Left kidney (tissue), 2 donors: ENCODE measurements around the gene TMEM229A. TPM values are rescaled to one million over a fixed set of nuclear protein-coding genes. Genes with fewer than 3 reads are reported as not detected.
"Not testable (repeated sequence)": the region's sequence is repeated elsewhere in the genome, so short reads cannot be mapped to it uniquely, and the experiment has no call there.

Experiments used
- DNase-seq: peaks from one replicate; pipeline ENCODE4 v3.0.0-alpha.2; 2013
- polyA plus RNA-seq: library from polyadenylated mRNA; unstranded; fragments of 120-200 nt; gene quantifications from one replicate; pipeline ENCODE4 v1.2.1, GENCODE V29; 2013; ENCODE audit not compliant: insufficient read length

The TMEM229A gene
- polyA plus RNA-seq, 1 donor, result 0.13 TPM

DNA sequence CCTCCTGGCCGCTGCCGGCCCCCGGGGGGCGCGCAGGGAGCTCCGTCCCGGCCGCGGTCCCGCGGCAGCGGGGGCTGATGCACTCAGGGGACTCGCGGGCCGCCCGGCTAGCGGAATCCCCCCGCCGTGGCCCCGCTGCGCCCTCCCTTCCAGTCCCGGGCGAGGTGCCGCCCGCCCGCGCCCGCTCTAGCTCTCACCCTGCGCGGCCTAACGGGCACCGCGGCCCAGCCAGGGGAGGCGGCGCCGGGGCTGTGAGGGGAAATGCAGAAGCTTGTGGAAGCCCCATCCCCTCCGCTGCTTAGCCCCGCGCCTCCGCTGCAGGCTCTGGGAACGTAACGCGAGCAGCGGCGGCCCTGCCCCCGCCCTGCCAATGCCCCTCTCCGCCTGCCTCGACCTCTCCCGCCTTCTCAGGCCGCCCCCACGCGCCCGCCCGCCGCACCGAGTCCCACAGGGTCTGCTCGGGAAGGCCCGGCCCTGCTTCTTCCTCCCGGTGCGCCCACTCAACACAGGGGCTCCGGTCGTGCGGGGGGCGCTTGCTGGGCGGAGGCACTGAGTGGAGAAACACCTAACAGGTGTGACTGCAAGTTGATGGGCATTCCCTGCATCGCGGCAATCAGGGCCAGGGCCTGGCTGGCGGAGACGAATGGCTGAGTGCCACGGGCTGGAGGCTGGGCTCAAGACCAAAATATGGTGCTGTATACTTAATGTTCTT, 384 bp upstream of the TMEM229A start:
- DNase-seq, result peak; percentile 12

DNA sequence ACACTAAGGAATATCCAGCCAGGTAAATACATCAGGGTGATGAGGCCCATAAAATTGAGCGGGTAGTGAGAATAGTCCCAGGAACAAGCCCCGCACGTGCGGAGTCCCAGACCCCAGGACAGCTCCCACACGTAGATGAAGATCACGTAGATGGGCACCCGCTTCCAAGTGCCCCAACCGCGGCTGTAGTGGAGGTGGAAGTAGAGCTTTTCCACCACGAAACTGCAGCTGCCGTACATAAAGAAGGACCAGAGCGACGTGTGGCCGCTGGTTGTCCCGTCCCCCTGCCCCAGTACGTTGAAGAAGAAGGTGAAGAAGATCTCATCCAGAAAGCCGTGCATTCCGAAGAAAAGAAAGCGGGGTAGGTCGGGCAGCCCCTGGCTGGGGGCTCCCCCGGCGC, 948 bp downstream of the TMEM229A start:
- DNase-seq, result peak; percentile 5

- DNase-seq, result no peak
Observed at GRCh38 chr7:124031406-124031805, 1.5 kb downstream of the TMEM229A start.

DNA sequence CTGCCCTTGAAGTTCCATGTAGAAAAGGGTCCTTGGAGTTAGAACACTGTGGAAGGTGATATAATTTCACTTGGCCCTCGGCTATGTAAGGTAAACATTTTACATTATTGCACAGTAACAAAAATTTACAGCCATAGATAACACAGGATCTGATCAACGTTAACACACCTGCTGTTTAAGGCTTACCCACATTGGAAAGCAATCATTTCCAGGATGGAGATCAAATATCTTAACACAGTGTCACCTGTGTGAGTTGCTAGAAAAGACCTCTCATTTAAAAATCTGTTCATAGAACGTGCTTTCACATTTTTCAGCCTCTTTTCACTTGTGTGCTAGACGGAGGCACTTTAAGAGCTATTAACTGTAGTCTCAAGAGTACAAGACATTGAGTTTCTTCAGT, 1.9 kb downstream of the TMEM229A start:
- DNase-seq, result no peak

- DNase-seq, result no peak
Observed at GRCh38 chr7:124029396-124030188, 3.3 kb downstream of the TMEM229A start.

DNA sequence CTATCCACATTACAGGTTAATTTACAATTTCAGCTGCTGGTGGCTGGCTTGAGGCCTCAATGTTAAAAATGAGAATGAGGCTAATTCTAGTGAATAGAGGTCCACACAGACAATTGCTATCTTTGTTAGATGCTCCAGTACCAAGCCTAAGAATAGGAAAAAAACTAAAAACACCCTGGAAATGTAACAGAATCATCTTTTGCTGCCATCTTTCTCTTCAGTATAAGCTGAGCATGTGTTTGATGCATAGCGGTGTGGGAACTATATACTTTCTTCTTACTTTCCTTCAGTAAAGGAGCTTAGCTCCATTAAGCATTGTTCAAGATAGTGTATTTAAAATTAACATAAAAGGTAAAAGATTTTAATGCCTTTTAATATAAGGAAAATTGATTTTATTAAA, 5.6 kb downstream of the TMEM229A start:
- no peak for DNase-seq

- DNase-seq, result not testable (repeated sequence)
Observed at GRCh38 chr7:124024329-124024728, 8.5 kb downstream of the TMEM229A start.

DNA sequence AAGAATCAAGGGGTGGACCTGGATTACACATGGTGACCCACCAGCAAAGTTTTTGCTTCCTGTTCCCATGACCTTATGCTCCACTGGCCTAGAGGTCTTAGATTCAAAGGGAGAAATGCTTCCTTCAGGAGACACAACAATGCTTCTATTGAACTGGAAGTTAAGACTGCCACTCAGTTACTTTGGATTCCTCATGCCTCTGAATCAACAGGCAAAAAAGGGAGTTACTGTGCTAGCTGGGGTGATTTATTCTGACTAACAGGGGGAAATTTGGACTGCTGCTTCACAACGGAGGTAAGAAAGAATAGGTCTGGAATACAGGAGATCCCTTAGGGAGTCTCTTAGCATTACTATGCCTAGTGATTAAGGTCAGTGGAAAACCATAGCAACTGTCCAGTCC, 10.3 kb downstream of the TMEM229A start:
- DNase-seq, result no peak

GRCh38 chr7:124020060-124020459, 12.8 kb downstream of the TMEM229A start:
- no peak for DNase-seq

DNA sequence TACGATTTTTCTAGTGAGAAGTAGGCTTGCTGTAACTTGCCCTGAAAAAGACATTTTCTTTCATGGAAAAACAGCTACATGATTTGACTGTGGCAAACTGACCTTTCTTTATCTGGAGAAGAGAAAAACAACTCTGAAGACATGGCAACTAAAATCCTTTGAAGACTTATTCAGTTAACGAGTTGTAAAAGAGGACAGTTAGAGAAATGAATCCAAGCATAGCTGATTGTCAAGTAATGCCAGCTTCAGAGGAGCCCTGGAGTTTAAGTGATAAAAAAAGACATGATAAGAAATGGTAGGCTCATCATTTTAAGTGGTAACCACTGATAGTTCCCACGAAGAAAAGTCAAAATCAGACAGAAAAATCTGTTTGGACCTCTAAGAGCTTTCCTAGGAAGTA, 19.6 kb downstream of the TMEM229A start:
- no peak for DNase-seq

- DNase-seq, result no peak
Observed at GRCh38 chr7:124012864-124013263, 20.0 kb downstream of the TMEM229A start.

DNA sequence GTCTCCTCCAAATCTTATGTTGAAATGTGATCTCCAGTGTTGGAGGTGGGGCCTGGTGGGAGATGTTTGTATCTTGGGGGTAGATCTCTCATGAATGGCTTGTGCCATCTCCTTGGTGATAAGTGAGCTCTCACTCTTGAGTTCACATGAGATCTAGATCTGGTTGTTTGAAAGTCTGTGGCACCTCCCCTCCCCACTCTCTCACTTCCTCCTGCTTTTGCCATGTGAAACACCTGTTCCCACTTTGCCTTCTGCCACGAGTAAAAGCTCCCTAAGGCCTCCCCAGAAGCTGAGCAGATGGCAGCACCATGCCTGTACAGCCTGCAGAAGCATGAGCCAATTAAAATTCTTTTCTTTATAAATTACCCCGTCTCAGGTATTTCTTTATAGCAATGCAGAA, 23.5 kb downstream of the TMEM229A start:
- no peak for DNase-seq

- DNase-seq, result not testable (repeated sequence)
Observed at GRCh38 chr7:124008296-124008695, 24.6 kb downstream of the TMEM229A start.

GRCh38 chr7:123999703-124000102, 33.2 kb downstream of the TMEM229A start:
- no peak for DNase-seq

- no peak for DNase-seq
Observed at GRCh38 chr7:123998921-123999320, 33.9 kb downstream of the TMEM229A start.

- no peak for DNase-seq
Observed at GRCh38 chr7:123996327-123996625, 36.6 kb downstream of the TMEM229A start.

DNA sequence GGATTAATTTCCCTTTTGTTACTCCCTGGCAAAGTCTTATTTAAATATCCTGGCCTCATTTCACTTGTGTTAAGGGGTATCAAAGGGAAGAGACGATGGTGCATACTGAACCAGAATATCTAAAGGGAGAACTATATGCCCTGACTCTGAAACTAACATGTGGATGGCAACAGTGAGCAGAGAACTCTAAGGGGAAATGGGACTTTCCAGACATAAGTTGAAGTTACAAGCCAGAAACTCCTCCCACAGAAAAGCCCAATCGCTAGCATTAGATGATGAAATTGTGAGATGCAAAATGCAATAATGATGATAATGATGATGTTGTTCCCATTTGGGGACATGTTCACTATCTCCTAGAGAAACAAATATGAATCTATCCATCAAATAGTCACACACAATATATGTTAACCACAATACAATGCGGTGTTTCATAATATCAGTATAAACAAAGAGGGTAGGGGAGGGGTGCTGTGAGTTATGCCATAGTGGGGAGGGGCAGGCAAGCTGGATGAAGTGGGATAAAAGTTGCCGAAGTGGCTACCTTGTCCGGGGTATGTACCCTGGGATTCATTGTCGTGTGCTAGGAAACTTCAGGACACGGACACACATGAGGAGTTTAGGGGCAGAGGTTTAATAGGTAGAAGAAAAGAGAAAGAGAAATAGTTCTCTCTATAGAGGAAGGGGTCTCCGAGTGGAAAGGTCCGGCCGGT, 37.1 kb downstream of the TMEM229A start:
- no peak for DNase-seq

GRCh38 chr7:123994449-123994848, 38.4 kb downstream of the TMEM229A start:
- no peak for DNase-seq

DNA sequence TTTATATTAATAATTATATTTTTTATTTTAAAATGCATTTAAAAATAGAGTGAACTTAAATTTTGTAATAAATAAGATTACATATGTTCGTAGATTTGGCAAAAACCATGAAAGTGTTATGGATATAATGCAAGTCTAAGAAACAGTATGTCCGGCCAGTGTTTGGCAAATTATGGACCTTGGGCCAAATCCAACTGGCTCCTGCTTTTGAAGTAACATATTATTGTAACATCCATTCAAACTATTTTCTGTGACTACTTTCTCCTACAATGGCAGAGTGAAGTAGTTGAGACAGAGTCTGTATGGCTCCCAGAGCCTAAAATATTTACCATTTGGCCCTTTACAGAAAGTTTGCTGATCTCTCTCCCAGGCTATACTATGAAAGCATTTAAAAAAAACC, 38.9 kb downstream of the TMEM229A start:
- no peak for DNase-seq

- DNase-seq, result no peak
Observed at GRCh38 chr7:123992913-123993518, 39.9 kb downstream of the TMEM229A start.

GRCh38 chr7:123987445-123987844, 45.4 kb downstream of the TMEM229A start:
- DNase-seq, result no peak
